Measurements from ENCODE around the gene ZNF329. TPM values are rescaled to one million over a fixed set of nuclear protein-coding genes. Genes with fewer than 3 reads are reported as not detected.

ZNF329 gene
- total RNA-seq, 1 donor from 2014 or later = 9.6 TPM

GRCh38 chr19:58145849-58146248, 4.7 kb downstream of the ZNF329 start:
- peaks cover 0 to 38% of the 10 kb centered on the region in 2 donors for H3K36me3 ChIP-seq
- intact Hi-C loops (cut with DNase I) = no loop called here
- no peak for DNase-seq (ENCODE audit: extremely low spot score in 2 of 2)
- no peak overlapping the region for H3K4me3 ChIP-seq
- H3K4me1 ChIP-seq = peaks cover 11% of the 10 kb centered on the region
- peaks cover 44% of the 10 kb centered on the region for H3K9me3 ChIP-seq
- TF ChIP-seq POLR2A (IDR thresholded peaks at IDR 0.05) (no peak), POLR2AphosphoS5 (IDR thresholded peaks at IDR 0.05; ENCODE audit: insufficient read depth in 1 of 2, low read depth in 1 of 2) (no peak), CTCF (IDR thresholded peaks at IDR 0.05) (no peak)
- H3K27ac ChIP-seq = no peak overlapping the region
- H3K27me3 ChIP-seq = no peaks in the 10 kb centered on the region

- Histone ChIP-seq H3K4me1 (no peaks in the 10 kb centered on the region), H3K9me3 (peaks cover 95% of the 10 kb centered on the region), H3K4me3 (no peak overlapping the region), H3K36me3 (peaks cover 7 to 100% of the 10 kb centered on the region in 2 donors), H3K27ac (no peak overlapping the region), H3K27me3 (no peaks in the 10 kb centered on the region)
- intact Hi-C loops (cut with DNase I) = no loop called here
- no peak for TF ChIP-seq POLR2A (IDR thresholded peaks at IDR 0.05)
- no peak for TF ChIP-seq CTCF (IDR thresholded peaks at IDR 0.05)
- TF ChIP-seq POLR2AphosphoS5 (IDR thresholded peaks at IDR 0.05; ENCODE audit: insufficient read depth in 1 of 2, low read depth in 1 of 2) = no peak
- DNase-seq (ENCODE audit: extremely low spot score in 2 of 2) = no peak
These were observed 16.3 kb downstream of the ZNF329 start for GRCh38 chr19:58134244-58134643.

- intact Hi-C loops (cut with DNase I) = no loop called here
- Histone ChIP-seq H3K4me1 (no peaks in the 10 kb centered on the region), H3K36me3 (peaks cover 5 to 87% of the 10 kb centered on the region in 2 donors)
These were observed 21.3 kb downstream of the ZNF329 start for GRCh38 chr19:58129284-58129683.

GRCh38 chr19:58128041-58128685, 22.4 kb downstream of the ZNF329 start:
- peak overlapping the region in 1 of 2 donors; percentile 1 for H3K4me3 ChIP-seq
- peaks cover 94% of the 10 kb centered on the region for H3K9me3 ChIP-seq
- DNase-seq (ENCODE audit: extremely low spot score in 2 of 2) = no peak
- peaks cover 5 to 76% of the 10 kb centered on the region in 2 donors for H3K36me3 ChIP-seq
- H3K4me1 ChIP-seq = no peaks in the 10 kb centered on the region
- no peaks in the 10 kb centered on the region for H3K27me3 ChIP-seq
- H3K27ac ChIP-seq = no peak overlapping the region
- TF ChIP-seq POLR2A (IDR thresholded peaks at IDR 0.05) = no peak
- TF ChIP-seq CTCF (IDR thresholded peaks at IDR 0.05) = no peak
- TF ChIP-seq POLR2AphosphoS5 (IDR thresholded peaks at IDR 0.05; ENCODE audit: insufficient read depth in 1 of 2, low read depth in 1 of 2) = no peak
- intact Hi-C loops (cut with DNase I) = no loop called here

More at GRCh38 chr19:58129284-58129683, 21.3 kb downstream of the ZNF329 start:
- Histone ChIP-seq H3K9me3 (peaks cover 98% of the 10 kb centered on the region), H3K27ac (no peak overlapping the region), H3K4me3 (no peak overlapping the region), H3K27me3 (no peaks in the 10 kb centered on the region)
- no peak for TF ChIP-seq CTCF (IDR thresholded peaks at IDR 0.05)
- TF ChIP-seq POLR2A (IDR thresholded peaks at IDR 0.05) = no peak
- no peak for TF ChIP-seq POLR2AphosphoS5 (IDR thresholded peaks at IDR 0.05; ENCODE audit: insufficient read depth in 1 of 2, low read depth in 1 of 2)
- DNase-seq (ENCODE audit: extremely low spot score in 2 of 2) = no peak

- intact Hi-C loops (cut with DNase I) = no loop called here
- H3K9me3 ChIP-seq = peaks cover 82% of the 10 kb centered on the region
- H3K4me3 ChIP-seq = no peak overlapping the region
- H3K27me3 ChIP-seq = no peaks in the 10 kb centered on the region
- DNase-seq (ENCODE audit: extremely low spot score in 2 of 2) = no peak
- H3K4me1 ChIP-seq = no peaks in the 10 kb centered on the region
- H3K36me3 ChIP-seq = peaks cover 0 to 28% of the 10 kb centered on the region in 2 donors
- H3K27ac ChIP-seq = no peak overlapping the region
- TF ChIP-seq CTCF (IDR thresholded peaks at IDR 0.05) = no peak
- no peak for TF ChIP-seq POLR2A (IDR thresholded peaks at IDR 0.05)
- no peak for TF ChIP-seq POLR2AphosphoS5 (IDR thresholded peaks at IDR 0.05; ENCODE audit: insufficient read depth in 1 of 2, low read depth in 1 of 2)
These were observed 27.2 kb downstream of the ZNF329 start for GRCh38 chr19:58123354-58123753.
